GM15510 (cell line): ENCODE results near the gene TTC33.

Experiments used
- POLR2A ChIP-seq: IDR thresholded peaks from 3 replicates; pipeline ENCODE4 v1.6.1; 2011; ENCODE audit warnings: borderline replicate concordance; ENCODE audit not compliant: insufficient read length; ENCODE audit errors: extremely low read depth

TTC33 gene

DNA sequence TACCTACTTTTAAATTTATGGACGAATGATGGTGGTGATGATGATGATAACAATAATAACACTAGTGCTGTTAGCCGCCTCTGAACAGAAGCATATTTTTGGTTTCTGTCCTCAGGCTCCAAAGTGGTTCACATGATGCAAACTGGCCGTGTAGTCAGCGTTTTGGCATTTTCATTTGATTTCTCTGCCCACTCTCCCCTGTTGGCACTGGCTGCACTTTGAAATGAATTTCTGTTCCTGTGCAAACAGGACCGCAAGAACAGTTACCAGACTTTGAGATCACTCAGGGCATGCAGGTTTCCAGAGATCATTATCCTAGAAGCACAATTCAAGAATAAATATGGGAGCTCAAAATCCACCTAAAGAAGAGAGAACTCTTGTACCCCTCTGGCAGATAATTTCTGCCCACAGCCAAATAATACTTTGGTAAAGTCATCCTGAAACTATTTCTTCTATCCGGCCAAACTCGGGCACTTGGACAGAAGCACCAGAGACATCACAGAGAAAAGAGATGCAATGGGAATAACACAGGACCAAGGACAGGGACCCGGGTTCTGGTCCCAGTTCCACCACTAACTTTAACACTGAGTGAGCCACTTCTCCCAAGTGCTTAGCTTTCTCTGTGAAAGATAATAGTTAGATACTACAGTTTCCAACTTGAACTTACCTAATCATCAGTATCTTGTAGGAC is 277.8 kb downstream of the TTC33 start:
- TF ChIP-seq POLR2A = no peak

DNA sequence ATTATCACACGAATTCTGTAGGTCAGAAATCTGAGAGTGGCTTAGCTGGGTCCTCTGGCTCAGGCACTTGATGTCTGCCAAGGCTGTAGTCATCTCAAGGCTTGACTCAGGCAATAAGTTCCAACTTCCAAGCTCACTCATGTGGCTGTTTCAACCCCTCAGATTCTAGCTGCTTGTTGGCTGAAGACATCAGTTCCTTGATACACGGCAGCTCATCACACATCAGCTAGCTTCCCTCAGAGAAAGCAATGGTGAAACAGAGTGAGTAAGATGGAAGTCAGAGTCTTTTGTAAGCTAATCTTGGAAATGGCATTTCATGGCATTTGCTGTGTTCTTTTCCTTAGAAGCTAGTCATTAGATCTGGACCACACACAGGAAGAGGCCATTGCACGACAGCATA is 280.2 kb downstream of the TTC33 start:
- no peak for TF ChIP-seq POLR2A

DNA sequence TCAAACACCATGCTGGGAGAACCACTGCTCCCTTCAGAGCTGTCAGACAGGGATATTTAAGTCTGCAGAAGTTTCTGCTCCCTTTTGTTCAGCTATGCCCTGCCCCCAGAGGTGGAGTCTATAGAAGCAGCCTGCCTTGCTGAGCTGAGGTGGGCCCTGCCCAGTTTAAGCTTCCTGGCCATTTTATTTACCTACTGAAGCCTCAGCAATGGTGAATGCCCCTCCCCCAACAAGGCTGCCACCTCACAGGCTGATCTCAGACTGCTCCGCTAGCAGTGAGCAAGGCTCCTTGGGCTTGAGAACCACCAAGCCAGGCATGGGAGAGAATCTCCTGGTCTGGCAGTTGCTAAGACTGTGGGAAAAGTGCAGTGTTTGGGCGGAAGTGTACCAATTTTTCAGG is 281.5 kb downstream of the TTC33 start:
- TF ChIP-seq POLR2A = no peak

DNA sequence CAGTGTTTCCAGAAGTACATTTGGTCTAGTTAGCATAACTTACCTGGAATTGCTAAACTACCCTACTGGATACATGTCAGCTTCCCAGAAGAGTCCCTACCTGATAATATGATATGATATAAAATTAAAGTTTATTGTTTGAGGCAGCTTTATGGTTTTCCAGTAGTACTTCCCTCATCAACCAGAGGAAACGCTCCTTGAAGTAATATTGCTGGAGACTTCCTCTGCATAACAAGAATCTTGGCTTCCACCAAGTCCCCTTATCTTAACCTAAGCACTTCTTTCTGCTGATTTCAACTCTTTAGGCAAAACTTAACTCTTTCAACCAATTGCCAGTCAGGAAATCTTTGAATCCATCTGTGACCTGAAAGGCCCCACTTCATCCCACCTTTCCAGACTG is 290.3 kb downstream of the TTC33 start:
- TF ChIP-seq POLR2A = no peak

DNA sequence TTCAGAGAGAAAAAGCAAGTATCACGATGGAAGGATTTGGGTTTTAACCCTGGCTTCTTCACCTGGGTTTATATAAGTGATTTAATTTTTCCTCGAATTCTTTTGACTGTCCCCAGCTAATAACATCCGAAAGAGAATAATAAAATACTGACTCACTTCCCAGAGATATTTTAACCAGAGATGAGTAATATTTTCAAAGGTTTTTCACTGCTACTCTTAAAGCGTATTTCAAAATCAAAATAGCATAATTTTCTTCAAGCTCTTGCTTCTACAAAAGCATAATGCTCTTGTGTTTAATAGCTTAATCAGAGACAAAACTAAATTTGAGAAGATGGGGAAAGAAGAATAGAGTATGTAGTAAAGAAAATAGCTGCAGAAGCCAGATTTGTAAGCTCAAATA is 291.2 kb downstream of the TTC33 start:
- TF ChIP-seq POLR2A = no peak
